22Rv1 (cell line): ENCODE results near the gene COL5A2.

Experiments used
- ZFX ChIP-seq: fragments of 450-650 bp; IDR thresholded peaks from 2 replicates; pipeline ENCODE4 v1.6.1; 2017; ENCODE audit warnings: antibody characterized with exemption, borderline replicate concordance
- TF ChIP-seq, protein P1 (sequence below): fragments of 450-650 bp; IDR thresholded peaks from 2 replicates; pipeline ENCODE4 v1.5.1; 2017; ENCODE audit warnings: mild to moderate bottlenecking

DNA sequence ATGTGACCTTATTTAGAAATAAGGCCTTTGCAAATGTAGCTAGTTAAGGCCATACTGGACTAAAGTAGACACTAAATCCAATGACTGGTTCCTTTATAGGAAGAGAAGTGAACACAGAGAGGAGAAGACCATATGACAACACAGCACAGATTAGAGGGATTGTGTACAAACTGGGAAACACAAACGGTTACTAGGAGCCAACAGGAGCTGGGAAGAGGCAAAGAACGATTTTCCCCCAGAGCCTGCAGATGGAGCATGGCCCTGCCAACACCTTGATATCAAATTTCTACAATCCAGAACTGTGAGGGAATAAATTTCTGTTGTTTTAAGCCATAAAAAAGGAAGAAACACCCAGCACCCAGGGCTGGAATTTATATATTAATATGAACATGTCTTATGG is 38.7 kb upstream of the COL5A2 start:
- TF ChIP-seq, protein P1, sequence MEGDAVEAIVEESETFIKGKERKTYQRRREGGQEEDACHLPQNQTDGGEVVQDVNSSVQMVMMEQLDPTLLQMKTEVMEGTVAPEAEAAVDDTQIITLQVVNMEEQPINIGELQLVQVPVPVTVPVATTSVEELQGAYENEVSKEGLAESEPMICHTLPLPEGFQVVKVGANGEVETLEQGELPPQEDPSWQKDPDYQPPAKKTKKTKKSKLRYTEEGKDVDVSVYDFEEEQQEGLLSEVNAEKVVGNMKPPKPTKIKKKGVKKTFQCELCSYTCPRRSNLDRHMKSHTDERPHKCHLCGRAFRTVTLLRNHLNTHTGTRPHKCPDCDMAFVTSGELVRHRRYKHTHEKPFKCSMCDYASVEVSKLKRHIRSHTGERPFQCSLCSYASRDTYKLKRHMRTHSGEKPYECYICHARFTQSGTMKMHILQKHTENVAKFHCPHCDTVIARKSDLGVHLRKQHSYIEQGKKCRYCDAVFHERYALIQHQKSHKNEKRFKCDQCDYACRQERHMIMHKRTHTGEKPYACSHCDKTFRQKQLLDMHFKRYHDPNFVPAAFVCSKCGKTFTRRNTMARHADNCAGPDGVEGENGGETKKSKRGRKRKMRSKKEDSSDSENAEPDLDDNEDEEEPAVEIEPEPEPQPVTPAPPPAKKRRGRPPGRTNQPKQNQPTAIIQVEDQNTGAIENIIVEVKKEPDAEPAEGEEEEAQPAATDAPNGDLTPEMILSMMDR = no peak
- TF ChIP-seq ZFX = no peak
